ENCODE data around the gene RPL18. TPM values are rescaled to one million over a fixed set of nuclear protein-coding genes. Genes with fewer than 3 reads are reported as not detected.

RPL18 gene
- total and polyA plus RNA-seq, 9 of the 15 experiments (the other 6 are each of a cell fraction or from before 2014, with no cell fraction given): 312 to 2,635 (median 1,653) TPM

GRCh38 chr19:48618916-48619691, at the start of gene RPL18, which contains the start of gene SPHK2 (continued):
- TF ChIP-seq ZNF318 (IDR thresholded peaks at IDR 0.05; ENCODE audit: borderline replicate concordance in 1 of 2, low read depth in 1 of 2) (no peak; a peak in 1 of 4 replicates), MCM3 (IDR thresholded peaks at IDR 0.05) (no peak), ZKSCAN1 (IDR thresholded peaks at IDR 0.05; ENCODE audit: low read depth, low read length) (no peak; the same call in none of the 2 replicates), ARHGAP35 (IDR thresholded peaks at IDR 0.05; ENCODE audit: partially characterized antibody) (no peak), RBM39 (optimal IDR thresholded peaks at IDR 0.05; ENCODE audit: low read depth, low read length) (peak; percentile 93), CREBBP (IDR thresholded peaks at IDR 0.05; ENCODE audit: low read depth, low read length) (no peak), GATAD2B (IDR thresholded peaks at IDR 0.05; ENCODE audit: borderline replicate concordance) (no peak; the same call in 1 of the 2 replicates), GTF2E2 (tag; IDR thresholded peaks at IDR 0.05) (peak; percentile 91; the same call in 1 of the 2 replicates), KAT7 (CRISPR knock-in tag; IDR thresholded peaks at IDR 0.05; ENCODE audit: borderline replicate concordance) (peak; percentile 87; the same call in 1 of the 2 replicates), CHAMP1 (IDR thresholded peaks at IDR 0.05) (no peak), E2F8 (IDR thresholded peaks at IDR 0.05; ENCODE audit: low read depth, partially characterized antibody) (peak; percentile 94), GABPA (tag; conservative IDR thresholded peaks at IDR 0.05; ENCODE audit: low read depth) (peak; percentile 97), CHD4 (IDR thresholded peaks at IDR 0.05; ENCODE audit: insufficient read depth, insufficient replicate concordance, low read depth, low read length, poor library complexity, severe bottlenecking) (no peak)

Measured in K562 (cell line).